ENCODE data around the gene SPAG16. TPM values are rescaled to one million over a fixed set of nuclear protein-coding genes. Genes with fewer than 3 reads are reported as not detected.

Gene SPAG16
- total and polyA plus RNA-seq, 2 of the 13 experiments (the other 11 are each of a cell fraction or from before 2014, with no cell fraction given), result 9.6 to 26.5 TPM

GRCh38 chr2:213316001-213316735 lies 31.9 kb downstream of the SPAG16 start:
- intact Hi-C loops (cut with micrococcal nuclease; ENCODE audit: unreplicated experiment), result no loop called here
- no peak for DNase-seq (ENCODE audit: low spot score)

GRCh38 chr2:213317929-213318328 lies 33.7 kb downstream of the SPAG16 start:
- ATAC-seq (no peak), FAIRE-seq (no peak)
- TF ChIP-seq ZSCAN5A (CRISPR knock-in tag; IDR thresholded peaks at IDR 0.05; ENCODE audit: borderline replicate concordance), result no peak
- TF ChIP-seq ZFP36 (IDR thresholded peaks at IDR 0.05; ENCODE audit: borderline replicate concordance, low read depth, low read length, partially characterized antibody), result no peak
- TF ChIP-seq FOXP4 (CRISPR knock-in tag; IDR thresholded peaks at IDR 0.05), result no peak
- no peak for TF ChIP-seq ZNF839 (CRISPR knock-in tag; IDR thresholded peaks at IDR 0.05; ENCODE audit: borderline replicate concordance)
- no peak for TF ChIP-seq ZNF83 (CRISPR knock-in tag; IDR thresholded peaks at IDR 0.05; ENCODE audit: borderline replicate concordance)
- no peak for TF ChIP-seq NR0B2 (CRISPR knock-in tag; IDR thresholded peaks at IDR 0.05)
- TF ChIP-seq, protein P1, sequence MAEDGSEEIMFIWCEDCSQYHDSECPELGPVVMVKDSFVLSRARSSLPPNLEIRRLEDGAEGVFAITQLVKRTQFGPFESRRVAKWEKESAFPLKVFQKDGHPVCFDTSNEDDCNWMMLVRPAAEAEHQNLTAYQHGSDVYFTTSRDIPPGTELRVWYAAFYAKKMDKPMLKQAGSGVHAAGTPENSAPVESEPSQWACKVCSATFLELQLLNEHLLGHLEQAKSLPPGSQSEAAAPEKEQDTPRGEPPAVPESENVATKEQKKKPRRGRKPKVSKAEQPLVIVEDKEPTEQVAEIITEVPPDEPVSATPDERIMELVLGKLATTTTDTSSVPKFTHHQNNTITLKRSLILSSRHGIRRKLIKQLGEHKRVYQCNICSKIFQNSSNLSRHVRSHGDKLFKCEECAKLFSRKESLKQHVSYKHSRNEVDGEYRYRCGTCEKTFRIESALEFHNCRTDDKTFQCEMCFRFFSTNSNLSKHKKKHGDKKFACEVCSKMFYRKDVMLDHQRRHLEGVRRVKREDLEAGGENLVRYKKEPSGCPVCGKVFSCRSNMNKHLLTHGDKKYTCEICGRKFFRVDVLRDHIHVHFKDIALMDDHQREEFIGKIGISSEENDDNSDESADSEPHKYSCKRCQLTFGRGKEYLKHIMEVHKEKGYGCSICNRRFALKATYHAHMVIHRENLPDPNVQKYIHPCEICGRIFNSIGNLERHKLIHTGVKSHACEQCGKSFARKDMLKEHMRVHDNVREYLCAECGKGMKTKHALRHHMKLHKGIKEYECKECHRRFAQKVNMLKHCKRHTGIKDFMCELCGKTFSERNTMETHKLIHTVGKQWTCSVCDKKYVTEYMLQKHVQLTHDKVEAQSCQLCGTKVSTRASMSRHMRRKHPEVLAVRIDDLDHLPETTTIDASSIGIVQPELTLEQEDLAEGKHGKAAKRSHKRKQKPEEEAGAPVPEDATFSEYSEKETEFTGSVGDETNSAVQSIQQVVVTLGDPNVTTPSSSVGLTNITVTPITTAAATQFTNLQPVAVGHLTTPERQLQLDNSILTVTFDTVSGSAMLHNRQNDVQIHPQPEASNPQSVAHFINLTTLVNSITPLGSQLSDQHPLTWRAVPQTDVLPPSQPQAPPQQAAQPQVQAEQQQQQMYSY (CRISPR knock-in tag; IDR thresholded peaks at IDR 0.05), result no peak

More at GRCh38 chr2:213316001-213316735, 31.9 kb downstream of the SPAG16 start:
- Histone ChIP-seq H3K4me1 (ENCODE audit: insufficient read depth, low read length) (no peaks in the 10 kb centered on the region), H3K27ac (ENCODE audit: extremely low read length, insufficient read depth, low read length) (no peak overlapping the region), H2AFZ (ENCODE audit: low read length) (no peak overlapping the region), H3K9ac (ENCODE audit: insufficient read depth, low read depth, low read length) (no peak overlapping the region), H3K4me3 (replicated peaks in 1 of 3; ENCODE audit: insufficient read depth in 1 of 3, low read depth in 2 of 3, low read length in 3 of 3) (no peak overlapping the region), H3K36me3 (replicated peaks in 1 of 2; ENCODE audit: control insufficient read depth in 1 of 2, insufficient read depth in 2 of 2, low read length in 2 of 2) (0 out of 5 replicates have a peak, but pooled peaks cover 0 to 5% of the 10 kb centered on the region in 2 experiments), H3K9me3 (ENCODE audit: low read length) (no peaks in the 10 kb centered on the region), H3K79me2 (ENCODE audit: insufficient read depth, low read length) (no peaks in the 10 kb centered on the region), H3K27me3 (ENCODE audit: control insufficient read depth in 1 of 2, insufficient read depth in 2 of 2, low read length in 2 of 2) (no peaks in the 10 kb centered on the region), H3K4me2 (ENCODE audit: low read depth, low read length) (no peak overlapping the region), H4K20me1 (ENCODE audit: insufficient read depth, low read length) (no peaks in the 10 kb centered on the region)
- no TSS peak for BruUV-seq (replicated peaks)
- in situ Hi-C loops (cut with HindIII; ENCODE audit: extremely low pct_ligation_motif_present, low pct_unique_long_range_greater_than_20kb), result no loop called here
- WGBS (ENCODE audit: low lambda C conversion rate), result 89% methylated on average over 3 of the region's 3 CpGs
- ChIA-PET CTCF (ENCODE audit: low intra/inter-chr PET ratio, low total read pairs) (no interaction called here), POLR2A (no interaction called here)
- ATAC-seq (no peak), FAIRE-seq (no peak)
- no peak for TF ChIP-seq ZNF598 (CRISPR knock-in tag; IDR thresholded peaks at IDR 0.05; ENCODE audit: borderline replicate concordance)

More at GRCh38 chr2:213317929-213318328, 33.7 kb downstream of the SPAG16 start:
- no peak overlapping the region for H3K9ac ChIP-seq (ENCODE audit: insufficient read depth, low read depth, low read length)
- H3K4me1 ChIP-seq (ENCODE audit: insufficient read depth, low read length), result no peaks in the 10 kb centered on the region
- H3K27ac ChIP-seq (ENCODE audit: extremely low read length, insufficient read depth, low read length), result no peak overlapping the region
- no peak overlapping the region for H3K4me3 ChIP-seq (replicated peaks in 1 of 3; ENCODE audit: insufficient read depth in 1 of 3, low read depth in 2 of 3, low read length in 3 of 3)
- no TSS peak for BruUV-seq (replicated peaks)
- peaks cover 0 to 5% of the 10 kb centered on the region in 2 experiments; a peak in 1 of 5 replicates for H3K36me3 ChIP-seq (replicated peaks in 1 of 2; ENCODE audit: control insufficient read depth in 1 of 2, insufficient read depth in 2 of 2, low read length in 2 of 2)
- in situ Hi-C loops (cut with HindIII; ENCODE audit: extremely low pct_ligation_motif_present, low pct_unique_long_range_greater_than_20kb) (no loop called here), intact Hi-C loops (cut with micrococcal nuclease; ENCODE audit: unreplicated experiment) (no loop called here)
- H2AFZ ChIP-seq (ENCODE audit: low read length), result no peak overlapping the region
- WGBS (ENCODE audit: low lambda C conversion rate), result 94% methylated on average over 3 of the region's 3 CpGs
- no peaks in the 10 kb centered on the region for H3K9me3 ChIP-seq (ENCODE audit: low read length)
- POLR2A ChIA-PET, result no interaction called here
- no peaks in the 10 kb centered on the region for H4K20me1 ChIP-seq (ENCODE audit: insufficient read depth, low read length)
- no peaks in the 10 kb centered on the region for H3K27me3 ChIP-seq (ENCODE audit: control insufficient read depth in 1 of 2, insufficient read depth in 2 of 2, low read length in 2 of 2)
- DNase-seq (ENCODE audit: low spot score), result no peak
- H3K4me2 ChIP-seq (ENCODE audit: low read depth, low read length), result no peak overlapping the region
- H3K79me2 ChIP-seq (ENCODE audit: insufficient read depth, low read length), result no peaks in the 10 kb centered on the region
- CTCF ChIA-PET (ENCODE audit: low intra/inter-chr PET ratio, low total read pairs), result no interaction called here
